ENCODE results near the gene PLEKHA7. TPM values are rescaled to one million over a fixed set of nuclear protein-coding genes. Genes with fewer than 3 reads are reported as not detected.

Gene PLEKHA7
- polyA plus RNA-seq, 1 of the 3 experiments (the other 2 are of a cell fraction), result 0.12 TPM

DNA sequence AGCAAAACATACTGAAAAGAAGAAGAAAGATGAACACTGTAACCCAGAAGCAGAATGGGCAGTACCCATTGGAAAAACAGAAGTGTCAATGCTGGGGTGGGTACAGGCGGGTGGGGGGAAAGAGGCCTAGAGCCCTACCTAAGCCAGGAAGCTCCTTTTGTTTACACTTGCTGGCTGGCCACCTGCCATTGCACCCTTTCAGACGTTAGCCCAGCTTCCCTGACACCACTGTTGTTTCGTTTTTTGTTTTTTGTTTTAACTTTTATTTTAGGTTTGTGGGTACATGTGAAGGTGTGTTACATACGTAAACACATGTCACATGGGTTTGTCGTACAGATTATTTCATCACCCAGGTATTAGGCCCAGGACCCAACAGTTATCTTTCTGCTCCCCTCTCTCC is 55.4 kb downstream of the PLEKHA7 start:
- Histone ChIP-seq H3K9me3 (no peaks in the 10 kb centered on the region), H3F3A (replicated peaks; ENCODE audit: insufficient read depth) (no peaks in the 10 kb centered on the region), H2AFZ (ENCODE audit: low read depth) (no peak overlapping the region), H3K9me2 (no peaks in the 10 kb centered on the region), H3K4me3 (ENCODE audit: low read depth in 2 of 2, low read length in 1 of 2) (no peak overlapping the region), H3K4me1 (ENCODE audit: control insufficient read depth in 1 of 2, insufficient read depth in 2 of 2, low read depth in 1 of 2, low read length in 1 of 2) (peaks cover 0 to 4% of the 10 kb centered on the region in 2 experiments; a peak in 1 of 4 replicates), H3K79me2 (ENCODE audit: insufficient read depth) (no peaks in the 10 kb centered on the region), H4K20me1 (ENCODE audit: insufficient read depth) (no peaks in the 10 kb centered on the region), H3K27me3 (ENCODE audit: insufficient read depth) (no peaks in the 10 kb centered on the region), H3K4me2 (no peak overlapping the region), H3K36me3 (replicated peaks in 1 of 2; ENCODE audit: control insufficient read depth in 1 of 2, insufficient read depth in 2 of 2, low read length in 1 of 2) (no peaks in the 10 kb centered on the region), H3K27ac (ENCODE audit: low read depth in 2 of 2, low read length in 1 of 2) (no peak overlapping the region), H3K9ac (no peak overlapping the region)
- ChIA-PET POLR2A (no interaction called here), CTCF (interaction anchor here (0.7 to 6.5 kb wide), 2 partner anchors 13 to 104 kb away, joined by 5 to 36 read pairs; no protein-coding TSS in a partner anchor)
- TF ChIP-seq MEF2A (IDR thresholded peaks at IDR 0.05; ENCODE audit: borderline replicate concordance, low read depth) (no peak), TEAD4 (IDR thresholded peaks at IDR 0.05; ENCODE audit: borderline replicate concordance, insufficient read depth) (no peak), RXRA (IDR thresholded peaks at IDR 0.05; ENCODE audit: borderline replicate concordance, low read depth) (no peak), SMC3 (IDR thresholded peaks at IDR 0.05; ENCODE audit: low read depth, low read length) (no peak), GATA2 (CRISPR knock-in tag; IDR thresholded peaks at IDR 0.05) (no peak)
- TF ChIP-seq, protein P1, sequence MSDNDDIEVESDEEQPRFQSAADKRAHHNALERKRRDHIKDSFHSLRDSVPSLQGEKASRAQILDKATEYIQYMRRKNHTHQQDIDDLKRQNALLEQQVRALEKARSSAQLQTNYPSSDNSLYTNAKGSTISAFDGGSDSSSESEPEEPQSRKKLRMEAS (IDR thresholded peaks at IDR 0.05; ENCODE audit: low read depth), result no peak
- TF ChIP-seq, protein P2, sequence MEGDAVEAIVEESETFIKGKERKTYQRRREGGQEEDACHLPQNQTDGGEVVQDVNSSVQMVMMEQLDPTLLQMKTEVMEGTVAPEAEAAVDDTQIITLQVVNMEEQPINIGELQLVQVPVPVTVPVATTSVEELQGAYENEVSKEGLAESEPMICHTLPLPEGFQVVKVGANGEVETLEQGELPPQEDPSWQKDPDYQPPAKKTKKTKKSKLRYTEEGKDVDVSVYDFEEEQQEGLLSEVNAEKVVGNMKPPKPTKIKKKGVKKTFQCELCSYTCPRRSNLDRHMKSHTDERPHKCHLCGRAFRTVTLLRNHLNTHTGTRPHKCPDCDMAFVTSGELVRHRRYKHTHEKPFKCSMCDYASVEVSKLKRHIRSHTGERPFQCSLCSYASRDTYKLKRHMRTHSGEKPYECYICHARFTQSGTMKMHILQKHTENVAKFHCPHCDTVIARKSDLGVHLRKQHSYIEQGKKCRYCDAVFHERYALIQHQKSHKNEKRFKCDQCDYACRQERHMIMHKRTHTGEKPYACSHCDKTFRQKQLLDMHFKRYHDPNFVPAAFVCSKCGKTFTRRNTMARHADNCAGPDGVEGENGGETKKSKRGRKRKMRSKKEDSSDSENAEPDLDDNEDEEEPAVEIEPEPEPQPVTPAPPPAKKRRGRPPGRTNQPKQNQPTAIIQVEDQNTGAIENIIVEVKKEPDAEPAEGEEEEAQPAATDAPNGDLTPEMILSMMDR (IDR thresholded peaks at IDR 0.05), result no peak
- TF ChIP-seq, protein P3, sequence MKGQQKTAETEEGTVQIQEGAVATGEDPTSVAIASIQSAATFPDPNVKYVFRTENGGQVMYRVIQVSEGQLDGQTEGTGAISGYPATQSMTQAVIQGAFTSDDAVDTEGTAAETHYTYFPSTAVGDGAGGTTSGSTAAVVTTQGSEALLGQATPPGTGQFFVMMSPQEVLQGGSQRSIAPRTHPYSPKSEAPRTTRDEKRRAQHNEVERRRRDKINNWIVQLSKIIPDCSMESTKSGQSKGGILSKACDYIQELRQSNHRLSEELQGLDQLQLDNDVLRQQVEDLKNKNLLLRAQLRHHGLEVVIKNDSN (IDR thresholded peaks at IDR 0.05; ENCODE audit: borderline replicate concordance, low read depth), result no peak
- no peak for DNase-seq
- 45% methylated on average over 5 of the region's 5 CpGs for WGBS (ENCODE audit: low lambda C conversion rate)

DNA sequence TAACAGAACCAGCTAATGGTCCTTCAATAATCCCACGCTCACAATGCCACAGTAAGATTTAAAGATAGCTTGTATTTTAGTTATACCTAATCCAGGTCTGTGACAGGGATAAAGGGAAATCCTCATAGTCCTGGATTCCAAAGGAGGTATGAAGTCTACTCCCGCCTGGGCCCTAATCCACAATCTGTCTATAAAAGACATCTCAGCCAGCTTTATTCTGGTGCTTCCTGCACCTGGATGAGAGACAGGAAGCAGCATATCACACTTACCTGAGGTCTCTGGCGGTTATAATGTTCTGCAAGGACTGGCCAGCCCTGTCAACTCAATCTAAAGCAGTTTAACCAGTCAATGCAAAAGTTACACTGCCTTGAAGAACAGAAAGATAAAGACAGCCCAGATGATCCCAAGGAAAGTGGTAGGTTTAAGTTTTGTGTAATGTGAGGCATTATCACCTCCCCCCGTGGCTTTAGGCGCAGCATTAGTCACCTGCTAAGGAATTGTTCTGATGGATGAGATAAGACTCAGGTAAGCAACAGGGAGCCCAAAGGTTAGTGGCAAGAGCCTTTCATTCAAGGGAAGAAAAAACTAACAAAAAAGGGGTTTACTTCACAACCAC is 57.6 kb downstream of the PLEKHA7 start:
- H3K9me2 ChIP-seq, result no peaks in the 10 kb centered on the region
- H3K9me3 ChIP-seq, result no peaks in the 10 kb centered on the region
- ChIA-PET CTCF (interaction anchor here (1.6 to 6.5 kb wide), 2 partner anchors 11 to 106 kb away, joined by 6 to 36 read pairs; no protein-coding TSS in a partner anchor), POLR2A (no interaction called here)
- no peak overlapping the region for H3K9ac ChIP-seq
- H3K4me1 ChIP-seq (ENCODE audit: control insufficient read depth in 1 of 2, insufficient read depth in 2 of 2, low read depth in 1 of 2, low read length in 1 of 2), result peaks cover 0 to 4% of the 10 kb centered on the region in 2 experiments; a peak in 1 of 4 replicates
- no peak overlapping the region for H2AFZ ChIP-seq (ENCODE audit: low read depth)
- H3K4me2 ChIP-seq, result no peak overlapping the region
- H3K27ac ChIP-seq (ENCODE audit: low read depth in 2 of 2, low read length in 1 of 2), result no peak overlapping the region
- H3K36me3 ChIP-seq (replicated peaks in 1 of 2; ENCODE audit: control insufficient read depth in 1 of 2, insufficient read depth in 2 of 2, low read length in 1 of 2), result no peaks in the 10 kb centered on the region
- H4K20me1 ChIP-seq (ENCODE audit: insufficient read depth), result no peaks in the 10 kb centered on the region
- H3K4me3 ChIP-seq (ENCODE audit: low read depth in 2 of 2, low read length in 1 of 2), result no peak overlapping the region
- H3F3A ChIP-seq (replicated peaks; ENCODE audit: insufficient read depth), result no peaks in the 10 kb centered on the region
- no peak for TF ChIP-seq FOSL2 (IDR thresholded peaks at IDR 0.05; ENCODE audit: borderline replicate concordance, low read depth)
- no peak for TF ChIP-seq FOXM1 (IDR thresholded peaks at IDR 0.05; ENCODE audit: low read depth)
- TF ChIP-seq MXI1 (IDR thresholded peaks at IDR 0.05; ENCODE audit: low read depth, low read length), result no peak
- TF ChIP-seq SMC3 (IDR thresholded peaks at IDR 0.05; ENCODE audit: low read depth, low read length), result no peak
- no peak for TF ChIP-seq RAD21 (IDR thresholded peaks at IDR 0.05; ENCODE audit: low read length)
- no peak for TF ChIP-seq EZH2phosphoT487 (IDR thresholded peaks at IDR 0.05; ENCODE audit: borderline replicate concordance, low read depth)
- TF ChIP-seq TEAD4 (IDR thresholded peaks at IDR 0.05; ENCODE audit: borderline replicate concordance, insufficient read depth), result no peak
- TF ChIP-seq RXRA (IDR thresholded peaks at IDR 0.05; ENCODE audit: borderline replicate concordance, low read depth), result no peak
- TF ChIP-seq, protein P1 (IDR thresholded peaks at IDR 0.05; ENCODE audit: low read depth), result no peak
- H3K27me3 ChIP-seq (ENCODE audit: insufficient read depth), result no peaks in the 10 kb centered on the region
- no peak for DNase-seq
- H3K79me2 ChIP-seq (ENCODE audit: insufficient read depth), result no peaks in the 10 kb centered on the region
- WGBS (ENCODE audit: low lambda C conversion rate), result 61% methylated on average over 5 of the region's 5 CpGs
